T-helper 17 cell (primary cell): ENCODE results near the gene CACNA1C. TPM values are rescaled to one million over a fixed set of nuclear protein-coding genes. Genes with fewer than 3 reads are reported as not detected.
A peak's percentile ranks its signal among the peaks of the same experiment; 100 is the strongest.

ENCODE experiments used
- ATAC-seq: fragments of 150-1000 bp; cut with Tn5 transposase; 2 replicates; pipeline ENCODE4 v1.10.0; 2021; ENCODE audit warnings: mild to moderate bottlenecking, moderate library complexity
- DNase-seq, 3 donors: peaks; one replicate each; pipeline versions ENCODE4 v3.0.0 to v3.0.0-alpha.2; 2020 to 2021
- H3K9me3 ChIP-seq: one replicate; pipeline ENCODE4 v1.7.0; 2013; ENCODE audit warnings: low read length, mild to moderate bottlenecking; ENCODE audit not compliant: control insufficient read depth, poor library complexity, severe bottlenecking
- H3K27ac Mint-ChIP-seq: one replicate; pipeline ENCODE4 v1.8.0; 2022; ENCODE audit warnings: mild to moderate bottlenecking, moderate library complexity, mixed read lengths
- H3K27me3 Mint-ChIP-seq: one replicate; pipeline ENCODE4 v1.8.0; 2022; ENCODE audit warnings: mixed read lengths
- H3K36me3 Mint-ChIP-seq: one replicate; pipeline ENCODE4 v1.8.0; 2022; ENCODE audit warnings: low read depth, mixed read lengths
- H3K4me1 Mint-ChIP-seq: one replicate; pipeline ENCODE4 v1.8.0; 2022; ENCODE audit warnings: mild to moderate bottlenecking, mixed read lengths
- H3K4me3 Mint-ChIP-seq: one replicate; pipeline ENCODE4 v1.8.0; 2022; ENCODE audit warnings: mild to moderate bottlenecking, moderate library complexity, mixed read lengths
- total RNA-seq, 4 donors: library from RNA in 2 of 4; stranded (reverse) in 2 of 4; gene quantifications; one replicate each; pipeline ENCODE4 v1.2.3 and lab custom pipeline; 2022 to 2026

The CACNA1C gene
- total RNA-seq, 2 donors from 2014 or later = 0.02 to 0.18 TPM

GRCh38 chr12:2286461-2287131, 233.8 kb downstream of the CACNA1C start:
- no peaks in the 10 kb centered on the region for H3K9me3 ChIP-seq
- no peak for DNase-seq
- Mint-ChIP-seq H3K27ac (no peak overlapping the region), H3K27me3 (peaks cover 86% of the 10 kb centered on the region), H3K4me3 (no peak overlapping the region), H3K4me1 (no peaks in the 10 kb centered on the region), H3K36me3 (no peaks in the 10 kb centered on the region)
- no peak for ATAC-seq

- no peaks in the 10 kb centered on the region for H3K9me3 ChIP-seq
- Mint-ChIP-seq H3K27ac (no peak overlapping the region), H3K36me3 (no peaks in the 10 kb centered on the region), H3K27me3 (peaks cover 89% of the 10 kb centered on the region), H3K4me1 (no peaks in the 10 kb centered on the region), H3K4me3 (no peak overlapping the region)
- ATAC-seq (no peak), DNase-seq (no peak)
These were observed 234.4 kb downstream of the CACNA1C start for GRCh38 chr12:2287151-2287550.

- ATAC-seq = no peak
- no peaks in the 10 kb centered on the region for H3K36me3 Mint-ChIP-seq
- no peaks in the 10 kb centered on the region for H3K9me3 ChIP-seq
- H3K27ac Mint-ChIP-seq = no peak overlapping the region
- H3K4me3 Mint-ChIP-seq = no peak overlapping the region
- peaks cover 85% of the 10 kb centered on the region for H3K27me3 Mint-ChIP-seq
- H3K4me1 Mint-ChIP-seq = no peaks in the 10 kb centered on the region
- no peak for DNase-seq
These were observed 234.8 kb downstream of the CACNA1C start for GRCh38 chr12:2287589-2287988.

- no peaks in the 10 kb centered on the region for H3K36me3 Mint-ChIP-seq
- DNase-seq (no peak), ATAC-seq (no peak)
These were observed 235.2 kb downstream of the CACNA1C start for GRCh38 chr12:2288001-2288400.

GRCh38 chr12:2288471-2288870, 235.7 kb downstream of the CACNA1C start:
- H3K27ac Mint-ChIP-seq = no peak overlapping the region
- no peak overlapping the region for H3K4me3 Mint-ChIP-seq
- H3K27me3 Mint-ChIP-seq = peaks cover 89% of the 10 kb centered on the region
- no peaks in the 10 kb centered on the region for H3K9me3 ChIP-seq
- no peak for DNase-seq
- ATAC-seq = no peak
- H3K36me3 Mint-ChIP-seq = no peaks in the 10 kb centered on the region
- no peaks in the 10 kb centered on the region for H3K4me1 Mint-ChIP-seq

More at GRCh38 chr12:2288001-2288400, 235.2 kb downstream of the CACNA1C start:
- no peak overlapping the region for H3K27ac Mint-ChIP-seq
- no peak overlapping the region for H3K4me3 Mint-ChIP-seq
- H3K27me3 Mint-ChIP-seq = peaks cover 85% of the 10 kb centered on the region
- no peaks in the 10 kb centered on the region for H3K4me1 Mint-ChIP-seq
- H3K9me3 ChIP-seq = no peaks in the 10 kb centered on the region

GRCh38 chr12:2288875-2289274, 236.1 kb downstream of the CACNA1C start:
- Mint-ChIP-seq H3K36me3 (no peaks in the 10 kb centered on the region), H3K27ac (no peak overlapping the region), H3K27me3 (peaks cover 86% of the 10 kb centered on the region), H3K4me3 (no peak overlapping the region), H3K4me1 (no peaks in the 10 kb centered on the region)
- no peaks in the 10 kb centered on the region for H3K9me3 ChIP-seq
- DNase-seq (no peak), ATAC-seq (no peak)

GRCh38 chr12:2289525-2289924, 236.7 kb downstream of the CACNA1C start:
- Mint-ChIP-seq H3K27ac (no peak overlapping the region), H3K36me3 (peaks cover 3% of the 10 kb centered on the region), H3K4me3 (no peak overlapping the region), H3K4me1 (no peaks in the 10 kb centered on the region), H3K27me3 (peaks cover 79% of the 10 kb centered on the region)
- no peaks in the 10 kb centered on the region for H3K9me3 ChIP-seq
- ATAC-seq (no peak), DNase-seq (no peak)

- no peak overlapping the region for H3K4me3 Mint-ChIP-seq
- DNase-seq (no peak), ATAC-seq (no peak)
- H3K27ac Mint-ChIP-seq = no peak overlapping the region
- H3K9me3 ChIP-seq = no peaks in the 10 kb centered on the region
- H3K4me1 Mint-ChIP-seq = peaks cover 4% of the 10 kb centered on the region
- peaks cover 3% of the 10 kb centered on the region for H3K36me3 Mint-ChIP-seq
- H3K27me3 Mint-ChIP-seq = peaks cover 79% of the 10 kb centered on the region
These were observed 237.3 kb downstream of the CACNA1C start for GRCh38 chr12:2290091-2290490.

- DNase-seq = no peak
- Mint-ChIP-seq H3K36me3 (peaks cover 3% of the 10 kb centered on the region), H3K4me3 (no peak overlapping the region), H3K27ac (no peak overlapping the region), H3K27me3 (peaks cover 79% of the 10 kb centered on the region), H3K4me1 (peaks cover 7% of the 10 kb centered on the region)
- no peak for ATAC-seq
- no peaks in the 10 kb centered on the region for H3K9me3 ChIP-seq
These were observed 237.8 kb downstream of the CACNA1C start for GRCh38 chr12:2290516-2291065.

- ATAC-seq (peak; percentile 42), DNase-seq (peak in 1 of 3 donors; percentile 22)
- peaks cover 78% of the 10 kb centered on the region for H3K27me3 Mint-ChIP-seq
- H3K36me3 Mint-ChIP-seq = peaks cover 3% of the 10 kb centered on the region
- H3K27ac Mint-ChIP-seq = no peak overlapping the region
- H3K9me3 ChIP-seq = no peaks in the 10 kb centered on the region
- H3K4me1 Mint-ChIP-seq = peaks cover 7% of the 10 kb centered on the region
- no peak overlapping the region for H3K4me3 Mint-ChIP-seq
These were observed 238.5 kb downstream of the CACNA1C start for GRCh38 chr12:2291182-2291832.

- peaks cover 7% of the 10 kb centered on the region for H3K4me1 Mint-ChIP-seq
These were observed 239.2 kb downstream of the CACNA1C start for GRCh38 chr12:2291947-2292346.

GRCh38 chr12:2292560-2292959, 239.8 kb downstream of the CACNA1C start:
- no peak for ATAC-seq
- peaks cover 3% of the 10 kb centered on the region for H3K36me3 Mint-ChIP-seq

More at GRCh38 chr12:2291947-2292346, 239.2 kb downstream of the CACNA1C start:
- Mint-ChIP-seq H3K4me3 (no peak overlapping the region), H3K27ac (no peak overlapping the region), H3K36me3 (peaks cover 3% of the 10 kb centered on the region), H3K27me3 (peaks cover 79% of the 10 kb centered on the region)
- H3K9me3 ChIP-seq = no peaks in the 10 kb centered on the region
- ATAC-seq (no peak), DNase-seq (no peak)

GRCh38 chr12:2294651-2295475, 242.1 kb downstream of the CACNA1C start:
- Mint-ChIP-seq H3K27ac (no peak overlapping the region), H3K4me1 (peaks cover 7% of the 10 kb centered on the region), H3K27me3 (peaks cover 62% of the 10 kb centered on the region), H3K36me3 (peaks cover 3% of the 10 kb centered on the region), H3K4me3 (no peak overlapping the region)
- no peaks in the 10 kb centered on the region for H3K9me3 ChIP-seq
- DNase-seq (no peak), ATAC-seq (peak; percentile 37)

More at GRCh38 chr12:2292560-2292959, 239.8 kb downstream of the CACNA1C start:
- Mint-ChIP-seq H3K27me3 (peaks cover 79% of the 10 kb centered on the region), H3K4me1 (peaks cover 7% of the 10 kb centered on the region), H3K27ac (no peak overlapping the region), H3K4me3 (no peak overlapping the region)
- H3K9me3 ChIP-seq = no peaks in the 10 kb centered on the region
- DNase-seq = no peak
